Fibroblast of pulmonary artery (primary cell): ENCODE data around the gene MAGEA9B.
A peak's percentile ranks its signal among the peaks of the same experiment; 100 is the strongest.
"Not testable (repeated sequence)": the region's sequence is repeated elsewhere in the genome, so short reads cannot be mapped to it uniquely, and the experiment has no call there.

ENCODE experiments used
- DNase-seq: peaks from one replicate; pipeline ENCODE4 v3.0.0-alpha.2; 2010; ENCODE audit warnings: low read depth
- H3K4me3 ChIP-seq: replicated peaks from 2 replicates; pipeline ENCODE4 v1.5.1; 2011; ENCODE audit warnings: low read depth, mild to moderate bottlenecking, control low read depth, low read length, moderate library complexity
- CTCF ChIP-seq: IDR thresholded peaks from 2 replicates; pipeline ENCODE4 v1.5.1; 2011; ENCODE audit warnings: mild to moderate bottlenecking, control low read depth, low read length, inconsistent platforms; ENCODE audit errors: missing control alignments

MAGEA9B gene

GRCh38 chrX:149618871-149619270 lies 31.6 kb upstream of the MAGEA9B start:
- DNase-seq: no peak
- TF ChIP-seq CTCF: no peak
- H3K4me3 ChIP-seq: no peak overlapping the region

GRCh38 chrX:149611623-149612175 lies 24.4 kb upstream of the MAGEA9B start:
- DNase-seq: no peak
- no peak for TF ChIP-seq CTCF

GRCh38 chrX:149610511-149610910 lies 23.3 kb upstream of the MAGEA9B start:
- no peak for DNase-seq
- no peak for TF ChIP-seq CTCF
- H3K4me3 ChIP-seq: no peak overlapping the region

More at GRCh38 chrX:149611623-149612175, 24.4 kb upstream of the MAGEA9B start:
- no peak overlapping the region for H3K4me3 ChIP-seq

- DNase-seq: no peak
- H3K4me3 ChIP-seq: no peak overlapping the region
- no peak for TF ChIP-seq CTCF
Observed at GRCh38 chrX:149607699-149608098, 20.4 kb upstream of the MAGEA9B start.

- peak; percentile 8 for DNase-seq
- not testable (repeated sequence) for H3K4me3 ChIP-seq
Observed at GRCh38 chrX:149605248-149605885, 18.1 kb upstream of the MAGEA9B start.

GRCh38 chrX:149598603-149599002 lies 11.3 kb upstream of the MAGEA9B start:
- H3K4me3 ChIP-seq, DNase-seq: not testable (repeated sequence)

GRCh38 chrX:149595943-149596342 lies 8.7 kb upstream of the MAGEA9B start:
- not testable (repeated sequence) for DNase-seq, H3K4me3 ChIP-seq

- not testable (repeated sequence) for H3K4me3 ChIP-seq, DNase-seq
Observed at GRCh38 chrX:149595214-149595613, 8.0 kb upstream of the MAGEA9B start, which contains the start of gene HSFX2. Gene HSFX2 (minus strand): TSS chrX:149595314. CDS start chrX:149594700, 614 bp downstream.

GRCh38 chrX:149590993-149591392 lies 3.7 kb upstream of the MAGEA9B start:
- H3K4me3 ChIP-seq, DNase-seq: not testable (repeated sequence)

- DNase-seq, H3K4me3 ChIP-seq: not testable (repeated sequence)
Observed at GRCh38 chrX:149585631-149586030, 1.6 kb downstream of the MAGEA9B start.

GRCh38 chrX:149573456-149573855 lies 13.8 kb downstream of the MAGEA9B start:
- H3K4me3 ChIP-seq, DNase-seq: not testable (repeated sequence)
